GM21515 (cell line): ENCODE data around the gene POLRMT.
"Not testable (repeated sequence)": the region's sequence is repeated elsewhere in the genome, so short reads cannot be mapped to it uniquely, and the experiment has no call there.

Experiments
- ATAC-seq: cut with Tn5 transposase; IDR thresholded peaks from one replicate; pipeline ENCODE4 v1.9.1; 2021; ENCODE audit not compliant: unreplicated experiment

The POLRMT gene

GRCh38 chr19:595326-596262 is 37.7 kb downstream of the POLRMT start:
- ATAC-seq = no peak

- no peak for ATAC-seq
Measured at GRCh38 chr19:594265-594870, 39.0 kb downstream of the POLRMT start.

GRCh38 chr19:593505-593904 is 39.8 kb downstream of the POLRMT start:
- no peak for ATAC-seq

GRCh38 chr19:593055-593454 is 40.3 kb downstream of the POLRMT start:
- no peak for ATAC-seq

DNA sequence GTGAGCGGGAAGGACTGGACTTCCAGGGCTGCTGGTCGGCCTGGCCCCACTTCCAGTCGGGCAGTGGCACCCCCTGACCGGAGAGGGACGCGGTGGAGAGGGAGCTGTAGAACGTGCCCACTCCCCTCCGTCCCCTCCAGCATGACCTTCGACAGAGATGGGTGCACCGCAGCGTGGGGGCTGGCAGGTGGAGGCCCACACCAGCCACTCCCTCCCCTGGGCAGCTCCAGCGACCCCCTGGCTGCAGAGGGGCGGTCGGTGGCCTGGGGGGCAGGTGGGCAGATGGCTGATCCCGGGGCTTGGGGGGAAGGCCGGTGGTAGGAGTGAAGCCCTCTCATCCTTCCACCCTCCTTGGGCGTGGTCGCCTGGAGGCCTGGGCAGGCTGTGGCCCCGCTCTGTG is 41.2 kb downstream of the POLRMT start:
- no peak for ATAC-seq

- ATAC-seq = no peak
Measured at GRCh38 chr19:591099-591958, 42.0 kb downstream of the POLRMT start.

- ATAC-seq = no peak
Measured at GRCh38 chr19:590750-591098, 42.6 kb downstream of the POLRMT start.

GRCh38 chr19:590396-590745 is 43.0 kb downstream of the POLRMT start:
- ATAC-seq = no peak

DNA sequence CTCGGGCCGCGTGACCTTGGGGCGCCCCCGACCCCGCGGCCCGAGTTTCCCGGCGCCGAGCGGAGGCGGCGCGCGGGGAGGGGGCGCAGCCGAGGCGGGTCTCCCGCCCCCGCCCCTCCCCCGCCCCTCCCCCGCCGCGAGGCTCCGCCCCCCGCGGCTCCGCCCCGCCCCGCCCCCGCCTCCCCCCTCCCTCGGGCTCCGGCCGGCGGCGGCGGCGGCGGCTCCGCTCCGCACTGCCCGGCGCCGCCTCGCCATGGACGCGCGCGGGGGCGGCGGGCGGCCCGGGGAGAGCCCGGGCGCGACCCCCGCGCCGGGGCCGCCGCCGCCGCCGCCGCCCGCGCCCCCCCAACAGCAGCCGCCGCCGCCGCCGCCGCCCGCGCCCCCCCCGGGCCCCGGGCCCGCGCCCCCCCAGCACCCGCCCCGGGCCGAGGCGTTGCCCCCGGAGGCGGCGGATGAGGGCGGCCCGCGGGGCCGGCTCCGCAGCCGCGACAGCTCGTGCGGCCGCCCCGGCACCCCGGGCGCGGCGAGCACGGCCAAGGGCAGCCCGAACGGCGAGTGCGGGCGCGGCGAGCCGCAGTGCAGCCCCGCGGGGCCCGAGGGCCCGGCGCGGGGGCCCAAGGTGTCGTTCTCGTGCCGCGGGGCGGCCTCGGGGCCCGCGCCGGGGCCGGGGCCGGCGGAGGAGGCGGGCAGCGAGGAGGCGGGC is 43.5 kb downstream of the POLRMT start, which contains the start of gene HCN2:
HCN2 (plus strand) TSS at position 189 of the 703 bp plus-strand sequence; CDS start at position 254, 65 bp downstream.
- ATAC-seq = no peak

- ATAC-seq = no peak
Measured at GRCh38 chr19:588741-589692, 44.3 kb downstream of the POLRMT start.

GRCh38 chr19:588093-588740 is 45.1 kb downstream of the POLRMT start:
- ATAC-seq = no peak

DNA sequence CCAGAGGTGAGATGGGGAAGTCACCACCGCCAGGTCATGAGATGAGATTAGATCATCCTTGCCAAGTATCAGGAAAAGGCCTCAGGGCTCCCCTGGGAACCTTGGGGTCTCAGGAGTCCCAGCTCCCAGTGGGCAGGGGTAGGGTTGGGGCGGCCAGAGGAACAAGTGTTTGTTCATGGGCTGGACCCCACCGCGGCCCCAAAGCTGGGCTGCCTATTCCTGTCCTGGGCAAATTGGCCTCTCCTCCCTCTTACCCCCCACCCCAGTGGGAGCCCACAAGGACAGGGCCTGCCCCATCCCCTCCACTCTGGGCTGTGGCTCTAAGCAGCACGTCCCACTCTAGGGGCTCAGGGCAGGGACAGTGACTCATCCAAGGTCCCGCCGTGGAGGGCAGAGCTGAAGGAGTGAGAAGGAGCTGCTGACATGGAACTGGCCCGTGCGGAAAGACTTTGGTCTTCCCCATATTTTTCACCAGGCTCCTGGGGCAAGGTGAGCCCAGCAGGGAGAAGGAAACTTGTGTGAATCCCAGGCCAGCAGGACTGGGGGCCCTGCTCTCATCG is 47.7 kb downstream of the POLRMT start:
- no peak for ATAC-seq

GRCh38 chr19:585146-585545 is 48.2 kb downstream of the POLRMT start:
- ATAC-seq = not testable (repeated sequence)

- no peak for ATAC-seq
Measured at GRCh38 chr19:584240-585001, 48.9 kb downstream of the POLRMT start.

GRCh38 chr19:583968-584239 is 49.4 kb downstream of the POLRMT start:
- no peak for ATAC-seq

DNA sequence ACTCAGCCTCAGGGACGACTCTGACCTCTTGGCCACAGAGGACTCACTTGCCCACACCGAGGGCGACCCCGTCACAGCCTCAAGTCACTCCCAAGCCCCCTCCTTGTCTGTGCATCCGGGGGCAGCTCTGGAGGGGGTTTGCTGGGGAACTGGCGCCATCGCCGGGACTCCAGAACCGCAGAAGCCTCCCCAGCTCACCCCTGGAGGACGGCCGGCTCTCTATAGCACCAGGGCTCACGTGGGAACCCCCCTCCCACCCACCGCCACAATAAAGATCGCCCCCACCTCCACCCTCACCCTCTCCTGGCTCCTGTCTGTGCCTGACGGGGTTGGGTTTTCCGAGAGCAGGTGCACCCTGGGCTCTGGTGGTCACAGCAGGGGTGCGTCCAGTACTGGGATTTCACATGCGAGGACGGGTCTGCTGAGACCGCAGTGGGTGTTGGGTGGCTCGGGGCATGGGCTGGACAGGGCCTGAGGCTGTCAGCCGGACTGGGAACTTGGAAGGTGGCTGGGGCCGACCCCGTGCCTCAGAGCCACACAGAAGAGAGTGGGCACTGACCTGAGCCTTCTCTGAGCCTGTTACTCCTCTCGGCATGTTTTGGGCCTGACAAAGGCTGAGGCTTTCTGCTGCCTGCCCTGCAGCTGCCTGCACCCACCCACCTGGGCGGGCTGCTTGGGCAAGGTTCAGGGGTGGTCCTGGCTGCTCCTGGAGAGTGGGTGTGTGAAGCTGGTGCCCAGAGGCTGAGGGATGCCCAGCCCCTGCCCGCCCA is 50.0 kb downstream of the POLRMT start:
- ATAC-seq = no peak

DNA sequence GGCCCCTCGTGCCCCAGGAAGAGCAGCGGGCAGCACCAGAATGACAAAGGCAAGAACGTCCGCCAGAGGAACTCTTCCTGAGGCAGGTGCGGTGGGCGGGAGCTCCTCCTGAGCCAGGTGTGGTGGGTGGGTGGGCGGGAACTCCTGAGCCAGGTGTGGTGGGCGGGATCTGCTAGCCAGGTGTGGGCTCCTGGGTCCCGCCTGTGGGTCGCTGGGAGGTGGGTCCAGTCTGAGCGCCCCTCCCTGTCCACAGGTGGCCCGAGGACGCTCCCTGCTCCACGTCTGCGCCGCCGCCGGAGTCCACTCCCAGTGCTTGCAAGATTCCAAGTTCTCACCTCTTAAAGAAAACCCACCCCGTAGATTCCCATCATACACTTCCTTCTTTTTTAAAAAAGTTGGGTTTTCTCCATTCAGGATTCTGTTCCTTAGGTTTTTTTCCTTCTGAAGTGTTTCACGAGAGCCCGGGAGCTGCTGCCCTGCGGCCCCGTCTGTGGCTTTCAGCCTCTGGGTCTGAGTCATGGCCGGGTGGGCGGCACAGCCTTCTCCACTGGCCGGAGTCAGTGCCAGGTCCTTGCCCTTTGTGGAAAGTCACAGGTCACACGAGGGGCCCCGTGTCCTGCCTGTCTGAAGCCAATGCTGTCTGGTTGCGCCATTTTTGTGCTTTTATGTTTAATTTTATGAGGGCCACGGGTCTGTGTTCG is 50.7 kb downstream of the POLRMT start:
- ATAC-seq = no peak
